ENCODE measurements around the gene TMEM269.

GRCh38 chr1:42786097-42786496 lies 1.3 kb downstream of the TMEM269 start:
- TF ChIP-seq POLR2A (IDR thresholded peaks at IDR 0.05) (no peak), CTCF (IDR thresholded peaks at IDR 0.05) (no peak)

Measured in adrenal gland (tissue), 5 donors.